OCI-LY7 (cell line): ENCODE results near the gene ITPRID1. TPM values are rescaled to one million over a fixed set of nuclear protein-coding genes. Genes with fewer than 3 reads are reported as not detected.

Source experiments
- BruUV-seq: library from RNA; stranded (reverse); fragments of 400-500 nt; replicated peaks from 2 replicates; lab custom pipeline; 2021; lab: Mats Ljungman, UMichigan
- CTCF ChIA-PET: fragments of 300-600 bp; sonication (Branson Sonifier 250); formaldehyde crosslinking; loops from one replicate; lab custom pipeline; 2022; ENCODE audit warnings: antibody characterized with exemption; ENCODE audit not compliant: unreplicated experiment; lab: Charles Lee
- POLR2A ChIA-PET: fragments of 300-600 bp; sonication (Branson Sonifier 250); formaldehyde crosslinking; loops from one replicate; lab custom pipeline; 2022; ENCODE audit warnings: antibody characterized with exemption; lab: Charles Lee
- DNase-seq: peaks from one replicate; pipeline ENCODE4 v3.0.0-alpha.2; 2015; ENCODE audit warnings: low spot score
- H2AFZ ChIP-seq: fragments of 200-600 bp; sonication (generic), shearing (Covaris generic); 2 replicates; pipeline ENCODE4 v1.6.1; 2014; ENCODE audit warnings: mild to moderate bottlenecking, antibody characterized with exemption, low read length, moderate library complexity
- H3K27ac ChIP-seq: fragments of 200-600 bp; sonication (generic); 2 replicates; pipeline ENCODE4 v1.5.1; 2014; ENCODE audit warnings: mixed run types, low read depth, mild to moderate bottlenecking, moderate library complexity, low read length, inconsistent platforms; ENCODE audit not compliant: poor library complexity, severe bottlenecking
- H3K36me3 ChIP-seq: fragments of 200-600 bp; sonication (generic); 2 replicates; pipeline ENCODE4 v1.6.1; 2014; ENCODE audit warnings: mild to moderate bottlenecking, antibody characterized with exemption, low read length, moderate library complexity, mixed read lengths; ENCODE audit not compliant: insufficient read depth
- H3K4me1 ChIP-seq: fragments of 200-600 bp; sonication (generic); 2 replicates; pipeline ENCODE4 v1.5.1; 2014; ENCODE audit warnings: mild to moderate bottlenecking, low read length; ENCODE audit not compliant: insufficient read depth, poor library complexity, severe bottlenecking
- H3K4me2 ChIP-seq: fragments of 200-600 bp; sonication (generic); 2 replicates; pipeline ENCODE4 v1.6.1; 2014; ENCODE audit warnings: mild to moderate bottlenecking, low read length
- H3K4me3 ChIP-seq: fragments of 200-600 bp; sonication (generic); 2 replicates; pipeline ENCODE4 v1.5.1; 2014; ENCODE audit warnings: mild to moderate bottlenecking, low read depth, low read length; ENCODE audit not compliant: poor library complexity, severe bottlenecking
- H3K79me2 ChIP-seq: fragments of 200-600 bp; sonication (generic); 2 replicates; pipeline ENCODE4 v1.6.1; 2016; ENCODE audit warnings: low read depth, mild to moderate bottlenecking, low read length, moderate library complexity, mixed read lengths; ENCODE audit not compliant: insufficient read depth
- H3K9me2 ChIP-seq: fragments of 200-600 bp; sonication (generic); 2 replicates; pipeline ENCODE4 v1.6.1; 2016; ENCODE audit warnings: mild to moderate bottlenecking, low read length, mixed read lengths; ENCODE audit not compliant: insufficient read depth
- H3K9me3 ChIP-seq: fragments of 200-600 bp; sonication (generic); 2 replicates; pipeline ENCODE4 v1.6.1; 2014; ENCODE audit warnings: mild to moderate bottlenecking, mixed run types, low read length, mixed read lengths
- H4K20me1 ChIP-seq: fragments of 200-600 bp; sonication (generic); 2 replicates; pipeline ENCODE4 v1.6.1; 2014; ENCODE audit warnings: mild to moderate bottlenecking, antibody characterized with exemption, low read length, moderate library complexity, mixed read lengths; ENCODE audit not compliant: insufficient read depth
- EZH2phosphoT487 ChIP-seq: fragments of 200-600 bp; sonication (generic); IDR thresholded peaks from 2 replicates; pipeline ENCODE4 v1.6.1; 2018; ENCODE audit warnings: low read depth, borderline replicate concordance, mild to moderate bottlenecking, mixed run types, antibody characterized with exemption, low read length, moderate library complexity, mixed read lengths
- intact Hi-C: fragments of 100-400 bp; cut with micrococcal nuclease; formaldehyde crosslinking; loops from one replicate; pipeline ENCODE4 v1.10.0; 2022; ENCODE audit not compliant: unreplicated experiment
- total RNA-seq, 2 experiments: library from RNA; depleted of rRNA in 1 of 2; stranded (reverse); fragments of >200 nt in 1 of 2; shearing (Covaris generic) in 1 of 2; gene quantifications; 2 replicates each; pipeline ENCODE4 v1.2.3, GENCODE V29; 2014 to 2022
- TF ChIP-seq, protein P1 (sequence below): fragments of 200-600 bp; sonication (generic); conservative IDR thresholded peaks from 2 replicates; pipeline ENCODE4 v1.5.1; 2014; ENCODE audit warnings: mild to moderate bottlenecking, antibody characterized with exemption, low read length, moderate library complexity, mixed read lengths

ITPRID1 gene
- total RNA-seq, 2 experiments from 2014 or later, result not detected

DNA sequence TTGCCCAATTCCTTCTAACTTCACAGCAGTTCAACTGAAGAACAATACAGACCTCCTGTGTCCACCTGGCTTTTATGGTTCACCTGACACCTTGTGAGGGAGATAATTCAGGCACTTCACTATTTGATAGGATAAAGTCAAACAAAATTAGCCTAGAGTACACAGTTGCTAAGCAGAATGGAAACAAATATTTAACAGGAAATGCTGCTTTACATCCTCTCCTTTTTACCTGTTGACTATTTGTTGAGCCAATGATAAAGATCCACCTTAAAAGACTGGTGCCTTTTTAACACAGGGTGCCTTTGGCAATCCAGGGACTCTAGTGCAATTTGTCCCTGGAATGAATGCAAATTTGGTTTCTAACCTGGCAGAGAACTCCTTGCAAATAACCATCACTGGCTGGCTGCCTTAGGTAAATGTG is 39.8 kb downstream of the ITPRID1 start:
- Histone ChIP-seq H3K4me3 (no peak overlapping the region), H3K4me1 (no peaks in the 10 kb centered on the region), H3K79me2 (no peaks in the 10 kb centered on the region), H3K9me2 (no peaks in the 10 kb centered on the region), H3K9me3 (no peaks in the 10 kb centered on the region), H3K4me2 (no peak overlapping the region), H4K20me1 (no peaks in the 10 kb centered on the region), H3K27ac (no peak overlapping the region), H3K36me3 (no peaks in the 10 kb centered on the region), H2AFZ (no peak overlapping the region)
- no peak for DNase-seq
- ChIA-PET CTCF (no interaction called here), POLR2A (no interaction called here)
- no TSS peak for BruUV-seq
- no peak for TF ChIP-seq EZH2phosphoT487
- TF ChIP-seq, protein P1, sequence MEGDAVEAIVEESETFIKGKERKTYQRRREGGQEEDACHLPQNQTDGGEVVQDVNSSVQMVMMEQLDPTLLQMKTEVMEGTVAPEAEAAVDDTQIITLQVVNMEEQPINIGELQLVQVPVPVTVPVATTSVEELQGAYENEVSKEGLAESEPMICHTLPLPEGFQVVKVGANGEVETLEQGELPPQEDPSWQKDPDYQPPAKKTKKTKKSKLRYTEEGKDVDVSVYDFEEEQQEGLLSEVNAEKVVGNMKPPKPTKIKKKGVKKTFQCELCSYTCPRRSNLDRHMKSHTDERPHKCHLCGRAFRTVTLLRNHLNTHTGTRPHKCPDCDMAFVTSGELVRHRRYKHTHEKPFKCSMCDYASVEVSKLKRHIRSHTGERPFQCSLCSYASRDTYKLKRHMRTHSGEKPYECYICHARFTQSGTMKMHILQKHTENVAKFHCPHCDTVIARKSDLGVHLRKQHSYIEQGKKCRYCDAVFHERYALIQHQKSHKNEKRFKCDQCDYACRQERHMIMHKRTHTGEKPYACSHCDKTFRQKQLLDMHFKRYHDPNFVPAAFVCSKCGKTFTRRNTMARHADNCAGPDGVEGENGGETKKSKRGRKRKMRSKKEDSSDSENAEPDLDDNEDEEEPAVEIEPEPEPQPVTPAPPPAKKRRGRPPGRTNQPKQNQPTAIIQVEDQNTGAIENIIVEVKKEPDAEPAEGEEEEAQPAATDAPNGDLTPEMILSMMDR, result no peak
- intact Hi-C loops, result no loop called here

- Histone ChIP-seq H3K9me2 (no peaks in the 10 kb centered on the region), H3K9me3 (no peaks in the 10 kb centered on the region), H3K27ac (no peak overlapping the region), H4K20me1 (no peaks in the 10 kb centered on the region), H3K4me2 (no peak overlapping the region), H3K4me3 (no peak overlapping the region), H3K36me3 (no peaks in the 10 kb centered on the region), H3K79me2 (no peaks in the 10 kb centered on the region), H3K4me1 (no peaks in the 10 kb centered on the region), H2AFZ (no peak overlapping the region)
- no peak for DNase-seq
- POLR2A ChIA-PET, result interaction anchor here (0.6 to 1.4 kb wide), 2 partner anchors 25 to 227 kb away, joined by 3 to 4 read pairs; no protein-coding TSS in a partner anchor
- intact Hi-C loops, result no loop called here
- TF ChIP-seq EZH2phosphoT487, result no peak
- TF ChIP-seq, protein P1, result no peak
- CTCF ChIA-PET, result no interaction called here
- no TSS peak for BruUV-seq
Observed at GRCh38 chr7:31562002-31562401, 48.1 kb downstream of the ITPRID1 start.

DNA sequence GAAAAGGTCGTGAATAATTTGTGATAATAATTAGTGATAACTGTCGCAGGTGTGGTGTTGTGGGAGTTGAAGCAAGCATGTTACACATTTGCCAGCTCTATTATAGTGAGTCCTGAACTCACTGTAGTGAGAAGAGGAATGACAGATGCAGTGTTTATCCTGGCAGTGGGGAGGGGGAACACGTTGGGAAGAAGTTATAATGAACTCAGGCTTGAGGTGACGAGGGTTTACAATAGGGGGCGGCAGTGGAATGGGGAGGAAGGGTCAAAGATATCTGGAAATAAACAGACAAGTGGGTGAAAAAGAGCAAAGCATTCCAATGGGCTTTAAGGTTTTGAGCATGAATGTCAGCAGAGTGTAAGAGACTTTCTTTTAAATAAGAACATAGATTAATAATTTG is 49.6 kb downstream of the ITPRID1 start:
- CTCF ChIA-PET, result no interaction called here
- POLR2A ChIA-PET, result no interaction called here
- H3K36me3 ChIP-seq, result no peaks in the 10 kb centered on the region
- no peaks in the 10 kb centered on the region for H3K79me2 ChIP-seq
- no peaks in the 10 kb centered on the region for H3K4me1 ChIP-seq
- H3K27ac ChIP-seq, result no peak overlapping the region
- no peak for DNase-seq
- H4K20me1 ChIP-seq, result no peaks in the 10 kb centered on the region
- H3K4me2 ChIP-seq, result no peak overlapping the region
- intact Hi-C loops, result no loop called here
- no peak for TF ChIP-seq EZH2phosphoT487
- H2AFZ ChIP-seq, result no peak overlapping the region
- BruUV-seq, result no TSS peak
- no peak overlapping the region for H3K4me3 ChIP-seq
- H3K9me3 ChIP-seq, result no peaks in the 10 kb centered on the region
- H3K9me2 ChIP-seq, result no peaks in the 10 kb centered on the region
